NCI-H460 (cell line): Measurements from ENCODE around the gene ZNFX1. TPM values are rescaled to one million over a fixed set of nuclear protein-coding genes. Genes with fewer than 3 reads are reported as not detected.
A peak's percentile ranks its signal among the peaks of the same experiment; 100 is the strongest.
"Not testable (repeated sequence)": the region's sequence is repeated elsewhere in the genome, so short reads cannot be mapped to it uniquely, and the experiment has no call there.

ENCODE experiments used
- DNase-seq: peaks from one replicate; pipeline ENCODE4 v3.0.0-alpha.2; 2016; ENCODE audit warnings: low read depth; ENCODE audit errors: extremely low read depth
- small RNA-seq, 2 experiments: library from RNA; depleted of rRNA; stranded (forward); fragments of <200 nt; gene quantifications; one replicate each; pipeline ENCODE3, GENCODE V24; 2014
- total RNA-seq: library from RNA; depleted of rRNA; stranded (reverse); fragments of >200 nt; shearing (Covaris generic); gene quantifications from 2 replicates; pipeline ENCODE4 v1.2.3, GENCODE V29; 2014; rRNA removed

Gene ZNFX1
- total RNA-seq, 1 experiment from 2014 or later = 16.1 TPM

GRCh38 chr20:49218739-49219090 is 59.1 kb downstream of the ZNFX1 start:
- DNase-seq = not testable (repeated sequence)

GRCh38 chr20:49216991-49217578 is 60.8 kb downstream of the ZNFX1 start:
- DNase-seq = peak; percentile 88

GRCh38 chr20:49215232-49215631 is 62.6 kb downstream of the ZNFX1 start:
- no peak for DNase-seq

- no peak for DNase-seq
Measured at GRCh38 chr20:49214571-49214970, 63.3 kb downstream of the ZNFX1 start.

GRCh38 chr20:49210757-49211110 is 67.1 kb downstream of the ZNFX1 start:
- DNase-seq = no peak

- no peak for DNase-seq
Measured at GRCh38 chr20:49210101-49210756, 67.6 kb downstream of the ZNFX1 start.

GRCh38 chr20:49207076-49207475 is 70.8 kb downstream of the ZNFX1 start:
- DNase-seq = no peak

- no peak for DNase-seq
Measured at GRCh38 chr20:49203746-49204145, 74.1 kb downstream of the ZNFX1 start.

- no peak for DNase-seq
Measured at GRCh38 chr20:49203011-49203410, 74.8 kb downstream of the ZNFX1 start.

- no peak for DNase-seq
Measured at GRCh38 chr20:49199729-49200293, 78.0 kb downstream of the ZNFX1 start.

GRCh38 chr20:49192944-49193518 is 84.8 kb downstream of the ZNFX1 start:
- DNase-seq = not testable (repeated sequence)

Small RNAs within 50 kb of the gene (small RNA-seq; reads per million reads assigned to genes)
- gene SNORD12B (2,246 to 19,666 reads per million in 2 experiments), gene SNORD12C (363 to 6,454 reads per million in 2 experiments)

Other genes with a start within 250 kb of the ZNFX1 start
- 193 and 199 TPM in 2 replicates for gene CSE1L, start 231.7 kb downstream of the ZNFX1 start, total RNA-seq
- 61.4 and 67.2 TPM in 2 replicates for gene STAU1, start 89.7 kb downstream of the ZNFX1 start, total RNA-seq
- gene DDX27, start 58.6 kb downstream of the ZNFX1 start, total RNA-seq = 59.1 and 63.6 TPM in 2 replicates
- gene KCNB1, start 204.6 kb upstream of the ZNFX1 start, total RNA-seq = not detected in 2 replicates